HG03432 (cell line): ENCODE measurements around the gene ATXN2.
A peak's percentile ranks its signal among the peaks of the same experiment; 100 is the strongest.
"Not testable (repeated sequence)": the region's sequence is repeated elsewhere in the genome, so short reads cannot be mapped to it uniquely, and the experiment has no call there.

ENCODE experiments used
- ATAC-seq: cut with Tn5 transposase; IDR thresholded peaks from one replicate; pipeline ENCODE4 v1.9.1; 2021; ENCODE audit warnings: mild to moderate bottlenecking, moderate library complexity; ENCODE audit not compliant: unreplicated experiment

ATXN2 gene, protein sequence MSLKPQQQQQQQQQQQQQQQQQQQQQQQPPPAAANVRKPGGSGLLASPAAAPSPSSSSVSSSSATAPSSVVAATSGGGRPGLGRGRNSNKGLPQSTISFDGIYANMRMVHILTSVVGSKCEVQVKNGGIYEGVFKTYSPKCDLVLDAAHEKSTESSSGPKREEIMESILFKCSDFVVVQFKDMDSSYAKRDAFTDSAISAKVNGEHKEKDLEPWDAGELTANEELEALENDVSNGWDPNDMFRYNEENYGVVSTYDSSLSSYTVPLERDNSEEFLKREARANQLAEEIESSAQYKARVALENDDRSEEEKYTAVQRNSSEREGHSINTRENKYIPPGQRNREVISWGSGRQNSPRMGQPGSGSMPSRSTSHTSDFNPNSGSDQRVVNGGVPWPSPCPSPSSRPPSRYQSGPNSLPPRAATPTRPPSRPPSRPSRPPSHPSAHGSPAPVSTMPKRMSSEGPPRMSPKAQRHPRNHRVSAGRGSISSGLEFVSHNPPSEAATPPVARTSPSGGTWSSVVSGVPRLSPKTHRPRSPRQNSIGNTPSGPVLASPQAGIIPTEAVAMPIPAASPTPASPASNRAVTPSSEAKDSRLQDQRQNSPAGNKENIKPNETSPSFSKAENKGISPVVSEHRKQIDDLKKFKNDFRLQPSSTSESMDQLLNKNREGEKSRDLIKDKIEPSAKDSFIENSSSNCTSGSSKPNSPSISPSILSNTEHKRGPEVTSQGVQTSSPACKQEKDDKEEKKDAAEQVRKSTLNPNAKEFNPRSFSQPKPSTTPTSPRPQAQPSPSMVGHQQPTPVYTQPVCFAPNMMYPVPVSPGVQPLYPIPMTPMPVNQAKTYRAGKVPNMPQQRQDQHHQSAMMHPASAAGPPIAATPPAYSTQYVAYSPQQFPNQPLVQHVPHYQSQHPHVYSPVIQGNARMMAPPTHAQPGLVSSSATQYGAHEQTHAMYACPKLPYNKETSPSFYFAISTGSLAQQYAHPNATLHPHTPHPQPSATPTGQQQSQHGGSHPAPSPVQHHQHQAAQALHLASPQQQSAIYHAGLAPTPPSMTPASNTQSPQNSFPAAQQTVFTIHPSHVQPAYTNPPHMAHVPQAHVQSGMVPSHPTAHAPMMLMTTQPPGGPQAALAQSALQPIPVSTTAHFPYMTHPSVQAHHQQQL

DNA sequence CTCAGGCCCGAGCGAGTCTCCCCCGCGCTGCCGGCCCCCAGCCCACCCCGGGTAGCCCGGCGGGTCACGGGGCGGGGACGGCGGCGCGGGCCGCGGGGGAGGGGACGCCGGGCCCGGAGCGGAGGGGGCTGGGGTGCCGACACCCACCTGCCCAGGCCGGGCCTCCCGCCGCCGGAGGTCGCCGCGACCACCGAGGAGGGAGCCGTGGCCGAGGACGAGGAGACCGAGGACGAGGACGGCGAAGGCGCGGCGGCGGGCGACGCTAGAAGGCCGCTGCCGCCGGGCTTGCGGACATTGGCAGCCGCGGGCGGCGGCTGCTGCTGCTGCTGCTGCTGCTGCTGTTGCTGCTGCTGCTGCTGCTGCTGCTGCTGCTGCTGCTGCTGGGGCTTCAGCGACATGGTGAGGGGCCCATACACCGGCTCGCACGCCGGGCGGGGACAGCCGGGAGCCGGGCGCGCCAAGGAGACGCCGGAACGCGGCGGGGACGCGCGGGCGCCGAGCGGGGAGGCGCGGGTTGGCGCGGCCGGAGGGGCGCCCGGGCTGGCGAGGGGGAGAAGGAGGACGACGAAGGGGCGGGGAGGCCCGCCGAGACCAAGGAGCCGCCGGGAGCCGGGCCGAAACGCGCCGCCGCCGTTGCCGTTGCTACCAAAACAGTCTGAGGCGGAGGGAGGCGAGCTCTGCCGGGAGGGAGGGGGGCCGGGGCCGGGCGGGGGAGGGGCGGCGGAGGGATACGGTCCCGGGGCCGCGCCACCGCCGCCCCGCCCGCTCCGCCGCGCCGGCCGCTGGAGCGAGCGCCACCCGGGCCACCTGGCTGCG, at the start of gene ATXN2:
ATXN2 (minus strand) TSS at position 679 of the 816 bp plus-strand sequence; CDS start at position 398, 281 bp downstream.
- peak; percentile 52 for ATAC-seq

DNA sequence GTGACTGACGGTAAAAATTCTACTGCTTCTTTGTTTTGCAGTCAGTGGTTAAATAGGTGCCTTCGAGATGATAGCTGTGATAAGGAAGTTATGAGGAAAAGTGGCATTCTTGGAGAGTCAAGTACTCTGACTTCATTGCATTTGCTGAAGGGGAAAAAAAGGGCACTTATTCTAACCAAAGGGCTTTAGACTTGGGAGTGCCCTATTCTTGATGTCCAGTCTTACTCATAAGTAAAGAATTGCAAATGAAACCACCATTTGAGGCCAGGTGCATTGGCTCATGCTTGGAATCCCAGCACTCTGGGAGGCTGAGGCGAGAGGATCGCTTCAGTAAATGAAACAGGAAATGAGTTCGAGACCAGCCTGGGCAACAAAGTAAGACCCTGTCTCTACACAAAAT, 46.3 kb upstream of the ATXN2 start:
- no peak for ATAC-seq

DNA sequence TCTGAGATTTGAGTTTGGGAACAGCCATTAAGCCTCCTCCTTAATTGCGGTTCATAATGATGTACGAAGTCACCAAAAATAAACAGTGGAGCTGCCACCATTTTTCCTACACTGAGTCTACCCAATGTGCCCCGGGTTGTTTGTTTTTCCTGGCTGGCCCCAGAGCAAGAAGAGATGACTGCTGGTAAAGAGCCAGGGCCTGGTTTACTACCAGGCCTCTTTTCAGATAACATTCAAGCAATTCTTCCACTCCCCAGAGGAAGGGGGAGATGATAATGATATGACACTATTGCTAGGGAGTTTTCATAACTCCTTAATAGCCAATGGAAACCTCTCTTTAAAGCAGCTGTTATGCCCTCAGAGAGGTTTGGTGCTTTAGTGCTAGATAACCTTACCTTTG, 44.3 kb upstream of the ATXN2 start:
- no peak for ATAC-seq

DNA sequence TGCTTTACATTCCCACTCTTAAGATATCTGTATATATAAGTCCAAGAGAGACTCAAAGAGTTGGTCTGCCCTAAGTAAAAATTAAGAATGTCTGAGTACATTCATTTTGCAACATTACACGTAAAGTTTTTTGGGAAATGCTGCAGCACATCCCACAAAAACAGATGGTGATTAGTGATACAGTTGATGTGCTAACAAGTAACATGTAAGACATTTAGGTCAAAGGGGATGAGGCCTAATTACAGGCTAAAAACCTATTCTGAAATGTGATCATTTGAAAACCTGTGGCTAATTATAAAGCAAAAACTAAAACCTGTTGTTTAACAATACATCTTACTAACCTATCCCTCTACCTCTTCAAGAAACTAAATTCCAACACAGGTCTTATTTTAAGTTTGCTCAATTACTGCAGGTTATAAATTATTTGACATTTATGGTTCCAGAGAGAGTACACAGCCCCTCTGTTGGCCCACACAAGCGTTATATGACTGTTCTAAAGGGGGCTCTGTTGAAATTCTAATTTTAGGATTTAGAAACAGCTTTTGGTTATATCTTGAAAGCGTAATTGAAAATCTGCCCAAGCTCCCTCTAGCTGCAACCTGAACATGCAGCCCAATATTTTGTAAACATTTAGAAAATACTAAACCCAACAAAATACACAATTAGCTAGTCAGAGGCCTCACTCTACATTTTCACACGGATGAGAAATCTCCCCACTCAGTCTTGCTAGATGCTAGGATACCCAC, 43.7 kb upstream of the ATXN2 start:
- ATAC-seq, result no peak

DNA sequence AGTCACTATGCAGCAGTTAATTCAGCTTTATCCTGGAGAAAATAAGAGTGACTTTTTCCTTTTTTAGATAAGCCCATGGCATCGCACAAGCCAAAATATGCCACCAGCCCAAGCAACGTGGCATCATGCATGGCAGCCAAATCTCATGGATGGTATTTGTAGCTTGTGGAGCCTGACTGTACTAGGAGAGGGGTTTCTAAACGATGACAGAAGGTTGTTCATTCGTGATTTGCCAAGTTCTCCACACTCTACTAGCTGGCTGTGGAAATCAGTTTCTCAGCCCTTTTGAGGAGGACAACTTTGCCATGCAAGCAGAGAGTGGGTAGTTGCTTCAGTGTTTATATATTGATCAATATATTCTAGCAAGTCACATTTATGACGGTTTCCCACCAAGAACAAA, 41.4 kb upstream of the ATXN2 start:
- no peak for ATAC-seq

DNA sequence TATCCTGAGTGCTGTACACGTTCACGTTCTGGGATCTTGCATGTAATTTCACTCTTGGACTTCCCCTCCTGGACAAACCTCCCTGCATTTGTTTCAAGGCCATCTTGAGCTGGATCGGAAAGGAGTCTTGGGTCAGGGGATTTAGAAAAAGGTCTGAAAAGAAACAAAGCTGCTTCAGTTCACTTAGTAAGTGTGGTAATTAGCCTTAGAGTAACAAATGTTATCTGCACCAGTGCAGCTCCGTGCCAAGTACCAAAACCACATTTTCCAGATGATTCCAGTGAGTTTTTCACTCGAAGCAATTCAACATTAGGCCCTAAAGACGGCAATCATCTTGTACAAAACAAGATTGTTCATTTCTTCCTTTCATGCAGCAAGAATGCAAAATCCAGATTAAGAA, 39.4 kb upstream of the ATXN2 start:
- no peak for ATAC-seq

DNA sequence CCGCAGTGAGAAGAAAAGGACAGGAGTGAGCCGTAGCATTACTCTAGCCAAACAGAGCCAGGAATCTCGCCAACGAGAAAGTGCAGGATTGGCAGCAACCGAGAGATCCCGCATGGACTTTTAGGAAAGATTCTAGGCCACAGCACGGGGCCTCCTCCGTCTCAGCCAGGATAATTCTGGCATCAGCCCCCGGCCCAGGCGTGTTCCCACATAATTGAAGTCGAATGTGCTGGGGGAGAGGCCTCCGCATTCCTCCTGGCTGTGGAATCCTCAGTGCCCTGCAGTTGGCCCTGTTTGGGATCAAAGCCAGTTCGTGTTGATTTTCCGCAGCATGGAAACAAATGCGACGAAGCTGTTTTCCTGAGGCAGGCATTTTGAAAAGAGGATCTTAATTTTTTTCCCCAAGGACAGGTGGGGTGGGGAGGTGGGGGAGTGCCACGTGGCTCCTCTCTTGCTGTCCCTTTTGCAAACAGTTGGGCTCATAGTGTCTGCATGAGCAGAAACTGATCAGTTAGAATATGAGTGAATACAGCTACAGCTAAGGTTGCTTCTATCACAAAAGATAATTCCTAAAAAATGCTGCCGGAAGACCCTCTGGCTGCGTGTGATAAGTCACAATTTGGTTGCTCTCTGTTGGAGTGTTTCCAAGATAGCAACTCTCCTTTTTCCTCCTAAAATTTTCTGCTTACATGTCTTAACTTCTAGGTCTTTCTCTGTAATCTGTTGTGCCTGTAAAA, 37.3 kb upstream of the ATXN2 start:
- no peak for ATAC-seq

DNA sequence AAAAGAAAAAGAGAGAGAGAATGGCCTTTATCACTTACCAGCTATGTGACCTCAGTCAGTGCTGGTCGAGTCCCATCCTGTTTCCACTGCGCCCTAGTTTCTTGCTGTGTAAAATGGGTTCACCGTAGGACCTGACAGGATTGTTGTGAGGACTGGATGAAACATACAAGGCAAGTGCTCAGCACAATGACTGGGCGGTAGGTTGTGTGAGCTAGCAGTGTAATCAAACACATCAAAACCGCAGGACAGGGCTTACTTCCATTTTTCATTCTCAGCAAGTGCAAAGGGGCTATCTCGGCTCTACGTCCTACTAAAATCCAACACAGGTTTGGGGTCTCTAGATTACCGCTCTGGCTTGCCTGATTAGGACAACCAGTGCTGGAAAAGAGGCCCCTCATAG, 36.4 kb upstream of the ATXN2 start:
- no peak for ATAC-seq

DNA sequence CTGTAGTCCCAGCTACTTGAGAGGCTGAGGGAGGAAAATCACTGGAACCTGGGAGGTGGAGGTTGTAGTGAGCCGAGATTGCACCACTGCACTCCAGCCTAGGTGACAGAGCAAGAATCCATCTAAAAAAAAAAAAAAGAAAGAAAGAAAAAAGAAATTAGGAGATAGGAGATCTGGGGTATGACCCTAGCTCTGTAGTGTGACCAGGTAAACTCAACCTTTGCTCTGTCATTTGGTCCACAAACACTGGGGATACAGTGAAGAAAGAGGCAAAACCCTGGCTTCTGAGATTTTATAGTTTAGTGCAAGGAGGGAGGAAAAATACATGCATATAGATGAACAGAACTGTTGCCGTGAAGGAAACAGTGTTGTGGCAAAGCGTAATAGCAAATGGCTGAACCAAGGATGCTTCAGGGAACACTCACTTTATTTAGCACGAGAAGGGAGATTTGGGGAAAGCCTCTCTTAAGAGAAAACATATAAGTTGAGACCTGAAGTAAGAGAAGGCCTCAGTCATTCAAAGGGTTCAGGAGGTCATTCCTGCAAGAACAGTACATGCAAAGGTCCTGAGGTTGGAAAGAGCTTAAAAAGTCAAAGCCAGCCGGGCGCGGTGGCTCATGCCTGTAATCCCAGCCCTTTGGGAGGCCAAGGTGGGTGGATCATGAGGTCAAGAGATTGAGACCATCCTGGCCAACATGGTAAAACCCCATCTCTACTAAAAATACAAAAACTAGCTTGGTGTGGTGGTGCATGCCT, 29.6 kb upstream of the ATXN2 start:
- no peak for ATAC-seq

DNA sequence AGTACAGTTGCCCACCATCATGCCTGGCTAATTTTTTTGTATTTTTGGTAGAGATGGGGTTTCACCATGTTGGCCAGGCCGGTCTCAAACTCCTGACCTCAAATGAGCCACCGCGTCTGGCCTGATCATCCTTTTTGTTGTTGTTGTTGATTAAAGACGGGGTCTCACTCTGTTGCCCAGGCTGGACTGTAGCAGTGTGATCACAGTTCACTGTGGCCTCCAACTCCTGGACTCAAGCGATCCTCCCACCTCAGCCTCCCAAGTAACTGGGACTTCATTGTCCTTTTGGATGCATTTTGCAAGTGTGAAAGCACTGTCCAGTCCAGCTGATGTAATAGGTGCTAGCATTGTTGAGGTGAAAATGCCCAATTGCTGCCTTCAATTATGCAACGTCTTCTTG, 27.1 kb upstream of the ATXN2 start:
- ATAC-seq, result no peak

DNA sequence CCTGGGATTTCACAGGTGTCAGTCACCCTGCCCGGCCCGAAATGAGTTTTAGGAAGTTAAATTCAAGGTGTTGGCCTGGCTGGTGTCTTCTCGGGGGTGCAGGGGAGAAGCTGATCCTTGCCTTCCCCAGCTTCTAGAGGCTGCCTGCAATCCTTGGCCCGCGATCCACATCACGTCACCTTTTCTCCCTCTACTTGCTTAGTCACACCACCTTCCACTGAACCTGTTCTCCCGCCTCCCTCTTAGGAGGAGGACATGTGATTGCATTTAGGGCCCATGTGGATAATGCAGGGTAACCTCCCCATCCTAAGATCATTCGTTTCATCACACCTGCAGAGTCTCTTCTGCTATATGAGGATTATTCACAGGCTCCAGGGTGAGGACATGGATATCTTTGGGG, 25.4 kb upstream of the ATXN2 start:
- ATAC-seq, result no peak

DNA sequence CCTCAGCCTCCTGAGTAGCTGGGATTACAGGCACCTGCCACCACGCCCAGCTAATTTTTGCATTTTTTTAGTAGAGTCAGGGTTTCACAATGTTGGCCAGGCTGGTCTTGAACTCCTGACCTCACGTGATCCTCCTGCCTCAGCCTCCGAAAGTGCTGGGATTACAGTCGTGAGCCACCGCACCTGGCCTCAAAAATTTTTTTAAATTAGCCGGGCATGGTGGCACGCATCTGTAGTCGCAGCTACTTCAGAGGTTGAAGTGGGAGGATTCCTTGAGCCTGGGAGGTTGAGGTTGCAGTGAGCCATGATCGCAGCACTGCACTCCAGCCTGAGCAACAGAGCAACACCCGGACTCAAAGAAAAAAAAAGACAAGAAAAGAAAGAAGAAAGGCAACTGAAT, 18.7 kb upstream of the ATXN2 start:
- not testable (repeated sequence) for ATAC-seq

DNA sequence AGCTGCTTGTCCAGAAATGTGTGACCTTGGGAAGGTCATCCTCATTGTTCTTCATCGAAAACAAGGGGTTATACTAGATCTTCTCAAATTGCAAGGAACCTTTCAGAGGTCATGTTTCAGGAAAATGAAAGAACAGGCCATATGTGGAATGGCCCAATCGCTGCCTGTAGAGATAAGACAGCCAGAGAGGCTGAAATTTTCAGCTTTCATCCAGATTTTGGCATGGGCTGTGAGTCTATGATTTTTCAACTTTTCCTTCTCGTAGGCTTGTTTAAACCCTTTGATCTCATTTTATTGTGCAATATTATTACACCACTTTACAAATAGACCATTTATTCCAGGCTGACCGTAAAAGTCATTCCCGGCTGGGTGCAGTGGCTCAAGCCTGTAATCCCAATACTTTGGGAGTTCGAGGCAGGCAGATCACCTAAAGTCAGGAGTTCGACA, 17.1 kb upstream of the ATXN2 start:
- ATAC-seq, result no peak

DNA sequence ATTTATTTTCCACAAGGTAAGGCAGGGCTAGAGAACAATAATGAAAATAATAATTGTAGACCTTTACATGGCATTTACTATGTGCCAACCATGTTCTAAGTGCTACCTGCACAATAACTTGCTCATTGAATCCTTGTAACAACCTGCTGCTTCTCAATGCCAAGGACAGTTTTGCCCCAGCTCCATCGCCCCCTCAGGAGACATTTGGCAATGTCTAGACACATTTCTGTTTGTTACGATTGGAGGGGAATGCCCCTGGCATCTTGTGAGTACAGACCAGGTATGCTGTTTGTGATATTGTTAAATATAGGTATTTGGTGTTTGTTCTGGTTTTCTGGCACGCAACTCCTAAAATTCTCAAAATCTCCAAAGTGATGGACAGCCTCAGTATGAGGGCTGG, 8.1 kb upstream of the ATXN2 start:
- ATAC-seq, result no peak

DNA sequence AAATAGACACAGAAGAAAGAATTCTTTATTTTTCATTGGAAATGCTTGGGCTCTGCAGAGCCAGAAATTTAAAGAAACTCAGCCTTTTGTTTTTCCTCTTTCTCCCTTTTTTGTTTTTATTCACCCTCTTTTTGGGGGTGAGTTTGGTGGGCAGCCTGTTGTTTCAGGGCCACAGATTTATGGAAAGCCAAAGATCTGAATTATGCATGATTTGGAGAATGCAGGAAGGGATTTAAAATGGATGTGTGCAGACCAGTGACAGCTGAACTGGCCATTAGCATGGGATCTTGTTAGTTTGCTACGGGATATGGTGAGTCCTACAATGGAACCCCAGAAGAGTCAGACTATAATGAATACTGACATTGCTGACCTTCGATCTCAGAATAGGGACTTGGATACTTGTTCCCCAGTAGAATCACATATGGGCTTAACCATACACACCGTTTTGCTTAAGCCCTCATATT, 7.7 kb upstream of the ATXN2 start:
- no peak for ATAC-seq

DNA sequence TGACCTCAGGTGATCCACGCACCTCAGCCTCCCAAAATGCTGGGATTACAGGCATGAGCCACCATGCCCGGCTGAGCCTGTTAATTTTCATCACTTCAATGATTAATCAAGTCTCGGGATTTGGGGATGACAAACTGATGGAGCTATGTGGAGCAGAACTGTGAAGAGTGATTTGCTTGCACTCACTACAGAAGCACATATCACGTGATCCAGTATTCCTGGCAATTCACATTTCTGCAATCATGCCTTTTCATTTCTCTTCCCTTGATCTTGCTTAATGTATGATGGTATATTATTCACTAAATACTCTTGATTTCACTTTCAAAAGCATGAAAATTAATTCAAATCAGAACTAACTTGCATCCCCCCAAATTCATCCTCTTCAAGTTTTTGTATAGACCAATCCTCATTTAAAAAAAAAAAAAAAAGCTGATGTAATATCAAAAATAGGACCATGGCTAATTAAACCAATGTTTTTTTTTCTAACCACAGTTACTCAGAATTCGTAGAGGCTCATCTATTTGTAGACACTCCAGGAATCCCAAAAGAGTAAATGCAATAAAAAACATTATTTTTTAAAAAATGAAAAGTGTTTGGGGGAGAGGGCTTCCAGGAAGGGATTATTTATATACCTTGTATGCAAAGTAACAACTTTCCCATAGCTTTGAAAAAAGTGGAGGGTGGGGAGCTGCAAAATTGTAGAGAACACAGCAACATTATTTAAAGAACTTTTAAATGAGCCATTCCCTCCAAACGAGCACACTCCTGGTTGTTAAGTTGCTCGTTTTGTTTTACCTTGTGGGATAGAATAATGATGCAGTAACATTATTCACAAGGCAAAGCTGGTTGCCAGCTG, 7.0 kb upstream of the ATXN2 start:
- no peak for ATAC-seq

DNA sequence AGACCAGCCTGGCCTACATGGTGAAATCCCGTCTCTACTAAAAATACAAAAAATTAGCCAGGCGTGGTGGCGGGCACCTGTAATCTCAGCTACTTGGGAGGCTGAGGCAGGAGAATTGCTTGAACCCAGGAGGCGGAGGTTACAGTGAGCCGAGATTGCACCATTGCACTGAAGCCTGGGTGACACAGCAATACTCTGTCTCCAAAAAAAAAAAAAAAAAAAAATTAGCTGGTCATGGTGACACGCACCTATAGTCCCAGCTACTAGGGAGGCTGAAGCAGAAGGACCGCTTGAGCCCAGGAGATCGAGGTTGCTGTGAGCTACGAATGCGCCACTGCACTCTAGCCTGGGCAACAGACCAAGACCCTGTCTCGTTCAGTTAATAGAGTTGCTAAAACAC, 3.7 kb upstream of the ATXN2 start:
- ATAC-seq, result not testable (repeated sequence)
